CD4-positive, alpha-beta T cell treated with Interleukin-17A for 4 hours (primary cell): ENCODE measurements around the gene DGUOK.
A peak's percentile ranks its signal among the peaks of the same experiment; 100 is the strongest.

Experiments used
- DNase-seq: peaks from one replicate; pipeline ENCODE4 v3.0.0-alpha.2; 2020; ENCODE audit warnings: mixed read lengths

Gene DGUOK

DNA sequence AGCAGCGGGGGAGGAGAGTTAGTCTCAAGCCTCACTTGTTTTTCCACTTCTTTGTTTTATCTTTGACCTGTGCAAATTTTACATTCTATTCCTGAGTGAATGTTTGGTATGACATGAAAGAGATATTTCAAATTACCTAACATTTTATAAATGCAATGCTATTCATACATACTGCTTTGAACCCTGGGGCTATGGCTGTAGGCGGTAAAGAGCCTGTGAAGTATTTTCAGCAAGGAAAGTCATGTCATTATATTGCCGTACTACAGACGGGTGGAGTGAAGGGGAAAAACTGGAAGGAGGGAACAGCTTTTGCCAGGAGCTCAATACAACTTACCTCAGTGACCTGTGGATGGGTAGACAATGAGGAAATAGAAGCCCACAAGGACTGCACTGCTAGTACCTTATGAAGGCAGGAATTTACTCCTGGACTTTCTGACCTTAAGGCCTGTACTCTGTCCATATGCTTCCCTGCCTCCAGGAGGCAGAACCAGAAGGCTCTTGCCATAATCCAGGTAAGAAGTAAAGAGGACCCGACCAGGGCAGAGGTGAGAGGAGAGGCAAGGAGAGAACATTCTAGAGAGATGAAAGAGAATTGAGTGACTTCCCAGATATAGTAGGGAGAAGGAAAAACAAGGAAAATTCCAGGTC, 29.7 kb downstream of the DGUOK start:
- no peak for DNase-seq

DNA sequence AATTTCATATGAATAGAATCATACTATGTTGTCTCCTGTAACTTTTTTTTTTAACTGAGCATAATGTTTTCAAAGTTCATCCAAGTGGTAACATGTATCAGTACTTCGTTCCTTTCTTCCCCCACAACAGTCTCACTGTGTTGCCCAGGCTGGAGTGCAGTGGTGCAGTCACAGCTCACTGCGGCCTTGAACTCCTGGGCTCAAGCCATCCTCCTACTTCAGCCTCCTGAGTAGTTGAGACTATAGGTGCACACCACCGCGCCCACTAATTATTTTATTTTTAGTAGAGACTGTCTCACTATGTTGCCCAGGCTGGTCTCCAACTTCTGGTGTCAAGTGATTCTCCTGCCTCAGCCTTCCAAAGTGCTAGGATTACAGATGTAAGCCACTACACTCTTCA, 34.6 kb downstream of the DGUOK start:
- no peak for DNase-seq

DNA sequence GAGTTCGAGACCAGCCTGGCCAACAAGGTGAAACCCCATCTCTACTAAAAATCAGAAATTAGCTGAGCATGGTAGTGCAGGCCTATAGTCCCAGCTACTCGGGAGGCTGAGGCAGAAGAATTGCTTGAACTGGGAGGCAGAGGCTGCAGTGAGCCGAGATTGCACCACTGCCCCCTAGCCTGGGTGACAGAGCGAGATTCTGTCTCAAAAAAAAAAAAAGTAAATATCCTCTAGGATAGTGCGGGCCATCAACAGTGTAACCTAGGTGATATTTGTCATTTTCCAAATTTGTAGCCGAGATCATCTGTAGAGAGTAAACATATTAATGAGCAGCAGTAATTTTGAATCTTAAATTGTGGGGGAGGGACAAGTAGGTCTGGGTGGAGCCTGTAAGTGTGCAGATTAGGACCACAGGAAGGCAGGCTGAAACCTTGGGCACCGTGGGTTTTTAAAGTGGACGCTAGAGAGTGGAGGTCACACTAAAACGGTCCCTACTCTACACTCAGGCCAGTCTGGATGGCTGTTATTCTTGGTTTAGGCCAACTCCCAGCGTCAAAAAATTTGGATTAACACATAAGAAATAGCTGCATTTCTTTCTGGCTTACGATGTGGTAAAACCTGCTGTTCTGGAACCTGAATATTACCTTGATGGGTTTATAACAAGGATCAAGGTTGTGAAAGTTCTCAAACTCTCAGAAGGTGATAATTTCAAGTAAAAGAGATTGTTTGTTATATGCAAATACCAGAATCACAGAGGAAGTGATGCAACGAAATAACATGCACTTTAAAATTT, 35.3 kb downstream of the DGUOK start:
- DNase-seq = no peak

DNA sequence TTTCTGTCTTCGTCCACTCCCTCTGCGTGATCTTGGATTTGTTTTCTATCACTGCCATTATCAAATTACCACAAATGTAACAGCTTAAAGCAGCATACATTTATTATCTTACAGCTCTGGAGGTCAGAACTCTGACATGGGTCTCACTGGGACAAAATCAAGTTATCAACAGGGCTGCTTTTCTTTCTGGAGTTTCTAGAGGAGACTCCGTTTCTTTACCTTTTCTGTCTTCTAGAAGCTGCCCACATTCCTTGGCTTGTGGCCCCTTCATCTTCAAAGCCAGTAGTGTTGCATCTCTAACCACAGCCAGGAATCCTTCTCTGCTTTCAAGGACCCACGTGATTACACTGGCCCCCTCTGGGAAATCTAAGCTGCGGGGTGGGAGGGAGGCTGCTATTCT, 36.1 kb downstream of the DGUOK start:
- DNase-seq = no peak

DNA sequence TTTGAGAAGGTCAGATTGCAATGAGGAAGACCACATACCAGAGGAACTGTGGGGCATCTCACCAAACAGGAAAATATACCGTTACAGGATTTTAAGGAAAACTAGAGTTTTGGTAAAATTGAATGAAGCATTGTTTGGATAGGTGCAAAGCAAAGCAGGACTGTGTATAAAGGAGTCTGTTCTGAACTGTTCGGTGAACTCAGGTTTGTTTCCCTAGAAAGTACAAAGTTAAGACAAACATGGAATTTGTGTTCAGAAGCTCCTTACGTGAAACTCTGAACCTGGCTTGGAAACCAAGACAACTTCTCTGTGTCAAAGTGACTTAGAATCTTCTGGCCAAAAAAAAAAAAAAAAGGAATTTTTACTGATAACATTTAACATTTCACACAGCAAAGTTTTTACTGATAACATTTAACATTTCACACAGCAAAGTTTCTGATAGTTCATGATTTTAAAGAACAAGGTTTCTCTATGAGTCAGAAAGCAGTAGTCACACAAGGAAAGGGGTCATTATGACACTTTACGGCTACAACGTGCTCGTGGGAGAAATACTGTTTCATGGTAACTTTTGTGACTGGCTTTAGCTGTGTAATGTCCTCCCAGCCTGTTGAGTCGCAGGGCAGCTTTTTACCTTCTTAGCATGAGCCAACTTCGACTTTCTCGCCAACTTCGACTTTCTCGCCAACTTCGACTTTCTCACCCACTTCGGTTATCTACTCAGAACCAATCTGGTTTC, 36.9 kb downstream of the DGUOK start:
- DNase-seq = no peak

DNA sequence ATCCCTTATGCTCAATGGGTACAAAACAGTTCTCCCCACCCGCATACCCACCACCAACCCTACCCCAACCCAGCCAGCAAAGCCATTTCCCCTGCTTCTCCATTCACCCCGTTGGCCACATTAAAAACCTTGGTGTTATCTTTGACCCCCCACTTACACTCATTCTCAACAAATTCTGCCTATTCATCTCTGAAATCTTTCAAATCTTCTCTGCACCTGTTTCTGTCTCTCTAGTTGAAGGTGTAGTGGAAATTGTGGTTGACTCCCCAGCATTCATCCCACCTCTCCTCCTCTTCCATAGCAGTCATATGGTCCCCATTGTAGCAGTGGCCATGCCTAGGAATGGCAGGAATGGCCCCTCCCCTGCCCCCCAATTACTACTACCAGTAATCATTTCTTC, 37.5 kb downstream of the DGUOK start:
- no peak for DNase-seq

DNA sequence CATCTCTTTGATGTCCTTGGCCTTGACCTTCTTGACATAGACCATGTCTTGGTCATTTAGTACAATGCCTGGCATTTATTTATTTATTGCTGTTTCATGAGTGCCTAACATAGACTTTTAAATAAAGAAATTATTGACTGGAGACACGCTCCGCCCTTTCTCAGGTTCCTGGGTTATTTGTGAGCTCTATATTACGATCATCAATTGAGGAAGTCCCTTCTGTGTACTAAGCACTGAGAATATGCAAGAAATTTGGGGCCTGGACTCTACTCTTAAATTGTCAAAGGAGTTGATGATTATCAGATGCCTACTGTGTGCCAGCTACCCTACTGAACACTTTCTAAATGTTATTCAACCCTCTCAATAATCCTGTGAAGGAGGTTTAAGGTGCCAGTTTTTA, 38.4 kb downstream of the DGUOK start:
- no peak for DNase-seq

DNA sequence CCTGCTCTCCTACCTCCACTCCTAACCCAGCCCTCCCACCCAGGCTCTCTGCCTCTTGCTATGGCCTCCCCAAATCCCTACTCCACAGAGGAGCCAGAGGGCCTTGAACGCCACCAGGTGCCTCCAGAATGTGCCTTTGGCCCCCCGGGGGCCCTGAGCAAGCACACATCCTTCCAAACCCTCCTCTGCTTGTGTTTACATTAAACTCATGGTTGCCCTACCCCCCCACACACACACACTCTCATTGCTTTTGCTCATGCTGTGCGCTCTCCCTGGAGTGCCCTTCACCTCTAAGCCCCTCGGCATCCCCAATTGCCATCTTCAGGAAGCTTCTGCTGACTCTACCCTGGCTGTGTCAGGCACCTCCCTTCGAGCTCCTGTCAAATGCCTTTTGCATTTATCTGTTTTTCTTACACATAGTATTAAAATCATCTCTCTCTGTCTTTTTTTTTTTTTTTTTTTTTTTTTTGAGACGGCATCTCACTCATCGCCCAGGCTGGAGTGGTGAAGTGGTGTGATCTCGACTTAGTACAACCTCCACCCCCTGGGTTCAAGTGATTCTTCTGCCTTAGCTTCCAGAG, 41.8 kb downstream of the DGUOK start:
- DNase-seq = no peak

DNA sequence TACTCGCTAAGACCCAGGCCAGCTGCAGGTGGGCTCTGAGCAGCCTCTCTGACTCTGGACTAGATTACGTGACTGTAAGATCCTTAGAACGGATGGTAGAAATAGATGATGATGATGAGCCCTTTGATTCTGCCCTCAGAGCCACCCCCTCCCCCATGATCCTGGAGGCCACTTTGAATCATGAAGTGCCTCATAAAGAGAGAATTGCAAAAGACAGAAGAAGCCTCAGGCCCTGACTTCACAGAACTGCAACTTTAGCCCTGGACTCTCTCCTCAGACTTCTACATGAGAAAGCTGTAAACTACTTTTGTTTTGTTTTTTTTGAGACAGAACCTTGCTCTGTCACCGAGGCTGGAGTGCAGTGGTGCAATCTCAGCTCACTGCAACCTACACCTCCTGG, 42.7 kb downstream of the DGUOK start:
- no peak for DNase-seq

DNA sequence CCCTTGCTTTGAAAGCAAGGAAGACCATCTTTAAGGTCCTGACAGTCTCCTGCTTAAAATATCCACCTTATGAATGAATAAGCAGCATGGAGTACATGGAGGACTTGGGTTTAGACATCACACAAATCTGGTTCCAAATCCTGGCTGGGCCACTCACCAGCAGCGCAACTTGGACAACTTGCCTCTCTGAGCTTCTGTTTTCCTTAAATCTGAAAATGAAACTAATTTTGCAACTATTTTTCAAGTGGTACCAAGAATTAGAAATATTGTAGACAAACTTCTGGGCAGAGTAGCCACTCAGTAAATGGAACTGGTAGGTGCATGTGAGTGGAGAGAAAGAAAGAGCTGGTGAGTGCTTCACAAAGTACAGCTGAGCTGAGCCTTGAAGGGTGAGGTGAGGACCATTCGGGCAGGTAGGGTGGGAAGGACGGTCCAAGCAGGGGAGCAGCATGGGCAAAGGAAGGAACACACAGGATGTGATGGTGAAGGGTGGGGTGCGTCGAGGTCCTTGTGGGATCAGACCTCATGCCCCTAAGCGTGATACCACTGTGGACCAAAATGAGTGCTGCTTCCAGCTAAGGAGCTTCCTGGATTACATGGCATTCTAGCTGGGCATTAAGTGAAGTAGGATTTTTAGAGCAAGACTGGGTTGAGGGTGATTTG, 43.6 kb downstream of the DGUOK start:
- no peak for DNase-seq

DNA sequence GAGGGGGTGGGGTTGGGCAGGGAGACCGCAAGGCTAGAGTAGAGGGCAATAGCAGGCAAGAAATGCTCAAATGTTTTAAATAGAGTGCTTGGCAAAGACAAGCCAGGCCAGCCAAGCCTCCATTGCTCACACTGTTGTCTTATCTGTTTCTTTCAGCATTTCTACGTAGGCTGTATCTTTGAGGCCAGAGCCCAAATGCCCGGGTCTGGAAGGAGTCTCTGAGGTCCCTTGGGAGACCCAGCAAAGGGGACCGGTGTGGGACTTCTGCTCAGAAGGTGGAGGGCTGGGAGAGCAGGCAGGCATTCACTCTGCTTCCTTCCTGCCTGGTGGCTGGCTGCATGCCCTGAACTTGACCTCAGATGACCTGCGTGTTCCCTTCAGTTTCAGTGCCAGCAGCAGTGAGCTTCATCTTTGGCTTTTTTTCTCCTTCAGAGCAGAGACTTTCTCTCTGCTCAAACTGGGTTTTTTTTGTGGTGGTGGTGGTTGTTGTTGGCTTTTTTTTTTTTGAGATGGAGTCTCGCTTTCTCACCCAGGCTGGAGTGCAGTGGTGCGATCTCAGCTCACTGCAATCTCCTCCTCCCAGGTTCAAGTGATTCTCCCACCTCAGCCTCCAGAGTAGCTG, 44.3 kb downstream of the DGUOK start:
- DNase-seq = peak; percentile 73

DNA sequence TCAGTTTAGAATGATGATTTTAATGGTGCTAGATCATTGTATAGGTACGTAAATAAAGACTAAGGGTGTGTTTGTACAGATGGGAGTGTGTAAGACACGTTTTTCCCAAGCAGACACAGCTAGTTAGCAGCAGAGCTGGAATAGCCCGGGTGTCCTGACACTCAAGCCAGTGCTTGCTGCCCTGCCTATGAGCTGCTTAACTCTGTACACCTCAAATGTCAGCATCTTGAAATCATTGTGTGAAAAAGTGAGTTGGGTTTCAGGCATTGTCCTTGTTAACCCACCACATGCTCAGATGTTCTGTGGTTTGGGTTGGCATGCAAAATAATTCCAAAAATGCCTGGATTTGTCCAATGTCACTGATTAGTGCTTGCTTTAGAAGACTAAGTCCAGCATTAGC, 45.0 kb downstream of the DGUOK start:
- no peak for DNase-seq

DNA sequence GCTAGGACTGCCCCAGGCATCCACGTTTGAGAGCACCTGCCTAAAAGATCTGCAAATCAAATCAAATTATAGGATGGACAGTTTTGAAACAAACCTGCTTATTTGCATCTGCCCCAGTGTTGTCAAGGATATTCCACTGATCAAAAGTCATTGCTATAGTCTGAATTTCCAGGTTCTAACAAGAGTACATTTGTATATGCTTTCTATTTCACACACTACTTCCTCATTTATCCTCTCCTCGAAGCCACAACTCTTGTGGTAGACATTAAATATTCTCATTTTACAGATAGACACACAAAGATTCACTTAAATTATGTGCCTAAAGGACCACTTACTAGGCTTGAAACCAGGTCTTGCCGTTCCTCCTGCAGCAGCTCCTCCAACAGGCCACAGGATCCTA, 46.2 kb downstream of the DGUOK start:
- DNase-seq = no peak

DNA sequence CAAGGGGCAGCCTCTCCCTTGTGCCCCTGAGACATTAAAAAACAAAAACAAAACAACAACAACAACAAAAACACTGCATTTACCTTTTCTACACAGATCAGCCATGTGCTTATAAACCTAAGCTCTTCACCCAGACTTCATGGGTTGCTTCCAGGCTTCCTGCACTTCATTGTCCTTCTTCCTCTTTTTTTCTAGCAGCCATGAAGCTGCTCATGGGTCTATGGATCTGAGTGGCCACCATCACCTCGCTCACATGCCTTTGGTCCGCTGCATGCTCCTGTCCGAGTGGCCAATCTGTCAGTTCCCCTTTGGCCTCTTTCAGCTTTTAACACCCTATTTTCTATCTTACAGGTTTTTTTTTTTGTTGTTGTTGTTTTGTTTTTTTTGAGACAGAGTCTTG, 49.1 kb downstream of the DGUOK start:
- DNase-seq = no peak

DNA sequence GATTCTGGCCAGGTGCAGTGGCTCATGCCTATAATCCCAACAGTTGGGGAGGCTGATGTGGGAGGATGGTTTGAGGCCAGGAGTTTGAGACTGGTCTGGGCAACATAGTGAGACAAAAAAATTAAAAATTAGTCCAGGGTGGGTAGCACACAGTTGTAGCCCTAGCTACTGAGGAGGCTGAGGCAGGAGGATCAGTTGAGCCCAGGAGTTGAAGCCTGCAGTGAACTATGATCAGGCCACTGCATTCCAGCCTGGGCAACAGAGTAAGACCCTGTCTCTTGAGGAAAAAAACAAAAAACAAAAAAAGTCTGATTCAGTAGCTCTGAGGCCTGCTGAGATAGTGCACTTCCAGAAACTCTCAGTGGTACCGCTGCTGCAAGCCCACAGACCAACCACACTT, 50.1 kb downstream of the DGUOK start:
- DNase-seq = no peak

DNA sequence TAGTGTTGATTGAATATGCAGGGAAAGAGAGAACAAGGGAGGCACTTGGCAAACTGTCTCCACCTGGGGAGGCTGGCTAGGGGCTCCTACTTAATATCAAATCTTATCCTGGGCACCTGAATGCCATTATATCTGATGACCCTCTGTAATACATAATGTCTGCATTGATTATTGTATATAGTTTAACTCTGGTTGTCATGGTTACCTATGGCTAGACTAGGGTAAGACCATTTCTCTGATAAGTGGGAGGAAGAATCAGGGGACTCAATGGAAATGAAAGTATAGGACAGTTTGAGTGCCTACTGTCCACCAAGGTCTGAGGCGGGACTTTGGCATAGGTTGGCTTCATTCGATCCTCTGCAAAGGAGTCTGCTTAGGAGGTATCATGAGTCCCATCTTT, 50.8 kb downstream of the DGUOK start:
- DNase-seq = no peak

DNA sequence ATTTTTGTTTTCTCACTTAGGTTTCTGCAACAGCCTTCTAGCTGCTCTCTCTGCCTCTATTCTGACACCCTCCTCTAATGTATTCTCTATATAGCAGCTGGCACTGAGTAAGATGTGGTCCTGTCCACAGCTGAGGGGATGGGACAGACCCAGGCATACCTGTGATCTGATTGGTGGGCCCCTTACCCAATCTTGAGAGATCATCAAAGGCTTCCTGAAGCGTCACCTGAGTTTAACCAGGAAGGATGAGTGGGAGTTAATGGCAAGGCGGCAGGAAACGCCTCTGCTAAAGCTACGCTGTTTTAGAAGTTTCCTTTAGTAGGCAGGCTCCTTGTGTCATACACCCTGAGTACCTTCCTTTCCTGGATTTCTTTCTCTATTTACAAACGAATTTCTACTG, 52.3 kb downstream of the DGUOK start:
- peak; percentile 80 for DNase-seq

DNA sequence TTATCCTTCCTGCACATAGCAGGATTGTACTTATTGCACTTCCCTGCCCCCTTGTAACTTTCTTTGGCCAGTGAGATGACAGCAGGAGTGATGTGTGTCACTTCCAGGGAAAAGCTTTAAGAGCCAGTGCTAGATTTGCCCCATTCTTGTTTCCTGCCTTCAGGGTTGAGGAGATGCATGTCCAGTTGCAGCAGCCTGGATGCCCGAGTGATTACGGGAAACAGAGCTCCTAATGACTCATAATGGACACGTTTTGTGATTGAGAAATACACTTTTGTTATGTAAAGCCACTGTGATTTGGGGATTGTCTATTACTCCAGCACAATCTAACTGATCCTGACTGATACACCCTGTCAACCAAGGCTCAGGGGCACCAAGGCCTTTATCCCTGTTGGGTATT, 53.0 kb downstream of the DGUOK start:
- DNase-seq = no peak

DNA sequence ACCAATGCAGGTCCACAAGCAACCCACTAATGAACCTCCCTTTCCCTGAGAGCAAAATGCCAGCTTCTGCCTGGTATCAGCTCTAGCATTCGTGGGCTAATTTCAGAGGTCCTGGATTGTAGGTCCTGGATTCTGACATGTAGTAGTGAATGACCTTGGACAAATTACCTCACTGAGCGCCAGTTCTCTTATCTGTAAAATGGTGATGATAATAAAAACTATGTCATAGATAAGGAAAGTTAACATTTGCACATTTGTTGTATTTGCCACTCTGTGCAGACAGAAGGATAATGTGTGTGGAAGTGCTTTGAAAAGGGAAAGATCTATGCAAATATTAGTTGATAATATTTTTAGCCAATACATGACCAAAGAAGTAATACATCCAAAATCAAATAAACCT, 53.9 kb downstream of the DGUOK start:
- no peak for DNase-seq

DNA sequence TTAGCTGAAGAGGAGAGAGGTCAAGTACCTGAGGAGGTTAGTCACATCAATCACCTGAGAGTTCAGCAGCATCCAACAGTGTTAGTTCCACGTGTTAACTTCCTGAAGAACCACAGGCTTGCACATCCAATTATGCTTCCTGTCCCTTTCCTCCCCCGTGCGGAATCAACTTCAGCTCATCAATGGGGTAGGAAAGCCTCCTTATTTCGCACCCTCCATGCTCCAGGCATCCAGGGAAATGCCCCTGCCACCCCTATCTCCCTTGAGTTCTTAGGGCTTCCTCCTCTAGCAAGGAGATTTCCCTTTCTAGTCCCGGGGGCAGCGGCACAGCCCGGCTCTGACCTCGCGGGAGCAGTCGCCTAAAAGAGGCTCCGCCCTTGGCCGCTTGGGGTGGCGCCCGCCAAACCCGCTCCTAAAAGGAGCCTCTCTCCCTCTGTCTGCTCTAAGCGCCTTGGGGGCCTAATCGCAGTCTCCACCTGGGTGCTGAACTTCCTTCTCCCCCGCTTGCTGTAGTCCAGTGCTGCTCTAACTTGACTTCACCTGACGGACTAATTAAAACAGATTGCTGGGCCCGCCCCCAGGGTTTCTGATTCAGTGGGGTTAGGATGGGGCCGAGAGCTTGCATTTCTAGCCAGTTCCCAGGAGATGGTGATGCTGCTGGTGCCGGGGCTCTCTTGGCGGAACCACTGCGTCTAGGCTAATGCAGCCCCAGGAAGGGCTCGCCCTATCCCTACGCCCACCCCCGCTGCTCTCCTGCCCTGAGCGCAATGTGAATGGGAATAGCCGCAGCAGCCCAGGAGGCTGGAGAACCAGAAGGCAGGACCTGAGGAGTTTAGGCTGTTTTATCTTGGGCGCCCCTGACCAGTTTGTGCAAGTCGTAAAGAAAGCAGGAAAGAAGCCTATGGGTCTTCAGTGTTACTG, 54.7 kb downstream of the DGUOK start:
- DNase-seq = peak; percentile 43

DNA sequence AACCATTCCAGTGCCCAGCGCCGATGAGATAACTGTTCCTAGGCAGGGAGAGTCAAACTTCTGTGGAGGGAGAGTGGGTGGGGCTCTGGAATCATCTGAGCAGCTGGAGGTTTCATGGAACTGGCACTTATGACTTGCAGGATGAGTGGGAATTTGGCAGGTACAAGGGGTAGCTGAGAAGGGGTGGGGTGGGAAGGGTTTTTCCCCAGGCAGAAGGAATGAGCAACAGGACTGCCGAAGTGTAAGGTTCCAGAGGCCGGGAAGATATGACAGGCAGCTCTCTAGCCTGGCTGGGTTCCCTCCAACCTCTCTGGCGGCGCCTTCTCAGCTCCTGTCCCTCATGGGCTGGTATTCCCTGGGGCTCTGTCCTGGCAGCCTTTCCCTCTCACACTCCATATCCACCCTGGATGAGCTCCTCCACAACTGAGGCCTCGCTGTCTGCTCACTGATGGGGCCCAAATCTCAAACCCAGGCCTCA, 55.5 kb downstream of the DGUOK start:
- no peak for DNase-seq
